Neural progenitor cell (in vitro differentiated cells): ENCODE measurements around the gene NEDD4L.

ENCODE experiments used
- CTCF ChIP-seq: fragments of 200-600 bp; sonication (generic); IDR thresholded peaks from 2 replicates; pipeline ENCODE4 v1.5.1; 2017; ENCODE audit warnings: antibody characterized with exemption, mild to moderate bottlenecking
- EZH2 ChIP-seq: fragments of 200-600 bp; sonication (generic); IDR thresholded peaks from 2 replicates; pipeline ENCODE4 v1.6.1; 2017; ENCODE audit warnings: antibody characterized with exemption, mild to moderate bottlenecking, moderate library complexity

- no peak for TF ChIP-seq CTCF
- TF ChIP-seq EZH2: no peak
Observed at GRCh38 chr18:58069099-58069498, 25.1 kb downstream of the NEDD4L start.
